ENCODE measurements around the gene EFR3B. TPM values are rescaled to one million over a fixed set of nuclear protein-coding genes. Genes with fewer than 3 reads are reported as not detected.
A peak's percentile ranks its signal among the peaks of the same experiment; 100 is the strongest.

The EFR3B gene
- total RNA-seq, 6 experiments from 2014 or later, result 0.17 to 0.54 (median 0.33) TPM

DNA sequence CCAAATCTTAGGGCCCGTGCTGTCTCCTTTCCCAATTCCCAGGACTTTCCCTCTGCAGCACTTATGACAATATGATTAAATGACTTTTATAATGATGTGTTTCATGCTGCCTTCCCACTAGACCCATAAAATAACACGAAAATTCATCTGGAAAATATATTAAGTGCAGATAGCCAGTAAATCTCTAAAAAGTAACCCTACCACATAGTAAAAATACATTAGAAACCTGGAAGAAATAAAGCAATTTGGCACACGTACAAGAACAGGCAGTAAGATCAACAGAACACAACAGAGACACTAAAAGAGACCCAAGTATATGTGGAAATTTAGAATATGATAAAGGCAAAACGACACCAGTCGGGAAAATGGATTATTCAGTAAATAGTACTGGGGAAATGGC, 156.7 kb downstream of the EFR3B start:
- no peak overlapping the region for H3K4me3 Mint-ChIP-seq
- H3K9me3 Mint-ChIP-seq, result no peaks in the 10 kb centered on the region
- no peak for DNase-seq
- peaks cover 11% of the 10 kb centered on the region for H3K4me1 Mint-ChIP-seq (ENCODE audit: low read depth)
- TF ChIP-seq, protein P1, sequence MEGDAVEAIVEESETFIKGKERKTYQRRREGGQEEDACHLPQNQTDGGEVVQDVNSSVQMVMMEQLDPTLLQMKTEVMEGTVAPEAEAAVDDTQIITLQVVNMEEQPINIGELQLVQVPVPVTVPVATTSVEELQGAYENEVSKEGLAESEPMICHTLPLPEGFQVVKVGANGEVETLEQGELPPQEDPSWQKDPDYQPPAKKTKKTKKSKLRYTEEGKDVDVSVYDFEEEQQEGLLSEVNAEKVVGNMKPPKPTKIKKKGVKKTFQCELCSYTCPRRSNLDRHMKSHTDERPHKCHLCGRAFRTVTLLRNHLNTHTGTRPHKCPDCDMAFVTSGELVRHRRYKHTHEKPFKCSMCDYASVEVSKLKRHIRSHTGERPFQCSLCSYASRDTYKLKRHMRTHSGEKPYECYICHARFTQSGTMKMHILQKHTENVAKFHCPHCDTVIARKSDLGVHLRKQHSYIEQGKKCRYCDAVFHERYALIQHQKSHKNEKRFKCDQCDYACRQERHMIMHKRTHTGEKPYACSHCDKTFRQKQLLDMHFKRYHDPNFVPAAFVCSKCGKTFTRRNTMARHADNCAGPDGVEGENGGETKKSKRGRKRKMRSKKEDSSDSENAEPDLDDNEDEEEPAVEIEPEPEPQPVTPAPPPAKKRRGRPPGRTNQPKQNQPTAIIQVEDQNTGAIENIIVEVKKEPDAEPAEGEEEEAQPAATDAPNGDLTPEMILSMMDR (IDR thresholded peaks at IDR 0.05), result no peak
- H3K36me3 Mint-ChIP-seq (ENCODE audit: low read depth), result no peaks in the 10 kb centered on the region
- peaks cover 15% of the 10 kb centered on the region for H3K27me3 Mint-ChIP-seq (ENCODE audit: insufficient read depth)
- H3K27ac Mint-ChIP-seq, result no peak overlapping the region

DNA sequence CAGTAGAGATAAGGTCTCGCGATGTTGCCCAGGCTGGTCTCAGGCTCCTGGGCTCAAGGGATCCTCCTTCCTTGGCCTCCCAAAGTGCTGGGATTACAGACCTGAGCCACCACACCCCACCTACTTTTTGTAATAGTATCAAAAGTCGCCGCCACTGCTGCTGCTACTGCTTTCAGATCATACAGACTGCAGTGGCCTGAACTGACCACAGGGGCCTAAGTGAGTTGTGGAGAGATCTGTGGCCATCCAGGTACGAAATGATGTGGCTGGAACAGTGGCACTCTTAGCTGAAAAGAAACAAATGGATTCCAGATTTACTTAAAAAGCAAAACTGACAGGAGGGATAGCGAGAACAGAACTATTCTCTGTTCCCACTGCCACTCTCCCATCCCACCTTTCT, 159.4 kb downstream of the EFR3B start:
- no peak for DNase-seq
- no peaks in the 10 kb centered on the region for H3K36me3 Mint-ChIP-seq (ENCODE audit: low read depth)
- H3K4me3 Mint-ChIP-seq, result no peak overlapping the region
- H3K4me1 Mint-ChIP-seq (ENCODE audit: low read depth), result peaks cover 11% of the 10 kb centered on the region
- peaks cover 12% of the 10 kb centered on the region for H3K27me3 Mint-ChIP-seq (ENCODE audit: insufficient read depth)
- TF ChIP-seq, protein P1 (IDR thresholded peaks at IDR 0.05), result peak; percentile 49
- no peak overlapping the region for H3K27ac Mint-ChIP-seq
- H3K9me3 Mint-ChIP-seq, result no peaks in the 10 kb centered on the region

DNA sequence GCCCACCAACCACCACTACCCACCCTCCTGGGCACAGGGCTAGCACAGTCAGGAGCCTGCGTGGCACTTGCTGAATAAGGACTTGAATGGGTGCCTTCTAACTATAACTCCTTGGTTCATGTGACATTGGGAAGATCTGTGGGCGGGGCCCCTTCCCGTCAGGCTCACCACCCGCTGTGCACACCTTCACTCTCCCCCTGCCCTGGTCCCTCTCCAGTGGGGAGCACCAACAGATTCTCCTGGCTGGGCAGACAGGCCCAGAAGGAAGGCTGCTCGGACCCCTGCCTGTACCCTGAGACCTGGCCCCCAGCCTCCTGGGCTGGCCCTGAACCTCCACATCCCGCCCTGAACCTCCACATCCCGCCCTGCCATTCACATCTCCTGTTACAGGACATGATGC, 159.9 kb downstream of the EFR3B start:
- H3K4me3 Mint-ChIP-seq, result no peak overlapping the region
- H3K27me3 Mint-ChIP-seq (ENCODE audit: insufficient read depth), result peaks cover 12% of the 10 kb centered on the region
- peaks cover 11% of the 10 kb centered on the region for H3K4me1 Mint-ChIP-seq (ENCODE audit: low read depth)
- no peaks in the 10 kb centered on the region for H3K36me3 Mint-ChIP-seq (ENCODE audit: low read depth)
- no peaks in the 10 kb centered on the region for H3K9me3 Mint-ChIP-seq
- no peak overlapping the region for H3K27ac Mint-ChIP-seq
- no peak for DNase-seq
- TF ChIP-seq, protein P1 (IDR thresholded peaks at IDR 0.05), result no peak

DNA sequence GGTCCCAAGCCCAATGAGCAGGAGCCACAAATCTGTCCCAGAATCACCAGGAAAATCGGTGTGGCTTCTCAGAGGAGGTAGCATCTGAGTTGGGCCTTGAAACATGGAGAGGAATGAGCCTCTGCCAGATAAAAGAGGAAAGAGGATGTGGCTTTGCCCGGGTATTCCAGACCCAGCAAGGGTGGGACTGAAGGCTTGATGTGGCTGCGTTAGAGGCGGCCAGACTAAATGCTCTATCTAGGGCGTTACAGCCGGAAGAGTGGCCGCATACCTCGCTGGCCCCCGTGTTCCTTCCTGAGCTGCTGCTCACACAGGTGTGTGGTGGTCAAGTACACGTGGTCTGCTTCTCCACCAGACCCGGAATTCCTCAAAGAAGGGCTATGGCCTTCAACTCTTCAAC, 160.4 kb downstream of the EFR3B start:
- no peak overlapping the region for H3K4me3 Mint-ChIP-seq
- no peak overlapping the region for H3K27ac Mint-ChIP-seq
- H3K4me1 Mint-ChIP-seq (ENCODE audit: low read depth), result peaks cover 9% of the 10 kb centered on the region
- peaks cover 13% of the 10 kb centered on the region for H3K27me3 Mint-ChIP-seq (ENCODE audit: insufficient read depth)
- no peaks in the 10 kb centered on the region for H3K9me3 Mint-ChIP-seq
- TF ChIP-seq, protein P1 (IDR thresholded peaks at IDR 0.05), result no peak
- H3K36me3 Mint-ChIP-seq (ENCODE audit: low read depth), result no peaks in the 10 kb centered on the region
- DNase-seq, result no peak

DNA sequence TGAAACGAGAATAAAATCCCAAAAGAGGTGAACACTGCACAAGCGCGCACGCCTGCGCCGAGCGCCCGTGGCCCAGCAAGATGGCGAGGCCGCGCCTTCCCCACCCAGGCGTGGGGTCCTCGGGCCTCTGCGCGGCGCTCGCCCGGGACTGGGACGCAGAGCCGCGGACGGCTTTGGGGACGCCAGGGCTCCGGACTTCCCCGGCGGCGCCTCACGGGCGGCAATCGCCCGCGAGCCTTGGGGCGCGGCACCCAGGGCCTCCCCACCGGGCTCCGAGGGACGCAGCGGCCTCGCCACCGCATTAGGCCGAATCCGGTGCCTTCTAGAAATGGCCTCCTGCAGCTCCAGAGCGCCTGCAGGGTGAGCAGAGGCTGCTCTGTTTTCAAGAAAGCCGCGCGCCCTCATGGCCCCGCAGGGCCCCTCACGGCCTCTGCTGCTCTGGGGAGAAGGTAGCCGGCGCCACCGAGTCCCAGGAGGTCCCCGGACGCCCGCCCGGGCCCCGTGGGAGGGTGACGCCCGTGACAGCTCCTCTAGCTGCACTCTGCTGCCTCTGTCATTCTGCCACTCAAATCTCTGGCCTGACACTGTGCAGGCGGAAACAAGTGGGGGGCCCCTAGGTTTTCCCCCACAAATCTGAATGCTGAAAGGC, 162.4 kb downstream of the EFR3B start:
- no peak overlapping the region for H3K4me3 Mint-ChIP-seq
- H3K4me1 Mint-ChIP-seq (ENCODE audit: low read depth), result no peaks in the 10 kb centered on the region
- DNase-seq, result no peak
- H3K27ac Mint-ChIP-seq, result no peak overlapping the region
- TF ChIP-seq, protein P1 (IDR thresholded peaks at IDR 0.05), result no peak
- H3K27me3 Mint-ChIP-seq (ENCODE audit: insufficient read depth), result peaks cover 12% of the 10 kb centered on the region; the same call in 1 of the 2 replicates
- no peaks in the 10 kb centered on the region for H3K36me3 Mint-ChIP-seq (ENCODE audit: low read depth)
- H3K9me3 Mint-ChIP-seq, result no peaks in the 10 kb centered on the region

Measured in HFFc6 (cell line).